ENCODE measurements around the gene LRRC14B.
A peak's percentile ranks its signal among the peaks of the same experiment; 100 is the strongest.

LRRC14B gene

GRCh38 chr5:155651-156410 lies 35.5 kb upstream of the LRRC14B start:
- H3K27ac ChIP-seq (ENCODE audit: insufficient read depth in 1 of 2, low read depth in 1 of 2, low read length in 2 of 2, poor library complexity in 1 of 2, severe bottlenecking in 2 of 2) = no peak overlapping the region
- peaks cover 0 to 21% (median 19%) of the 10 kb centered on the region in 4 experiments for H3K4me1 ChIP-seq (ENCODE audit: control extremely low read depth in 1 of 4, control insufficient read depth in 4 of 4, insufficient read depth in 4 of 4, low read length in 3 of 4)
- H3K36me3 ChIP-seq (ENCODE audit: control insufficient read depth in 4 of 4, insufficient read depth in 4 of 4, low read length in 3 of 4) = peaks cover 0 to 11% (median 0%) of the 10 kb centered on the region in 4 experiments
- H3K4me3 ChIP-seq (ENCODE audit: control insufficient read depth in 1 of 7, extremely low read depth in 1 of 7, insufficient read depth in 4 of 7, low read depth in 2 of 7, low read length in 6 of 7) = no peak overlapping the region
- peaks cover 0 to 12% (median 1%) of the 10 kb centered on the region in 5 experiments for H3K27me3 ChIP-seq (replicated peaks in 2 of 5; ENCODE audit: control insufficient read depth in 4 of 5, insufficient read depth in 5 of 5, low read length in 4 of 5)
- no peaks in the 10 kb centered on the region for H3K9me3 ChIP-seq (ENCODE audit: control extremely low read depth in 1 of 5, control insufficient read depth in 4 of 5, insufficient read depth in 2 of 5, low read depth in 1 of 5, low read length in 4 of 5)
- 96% methylated on average over 21 of the region's 23 CpGs for WGBS (ENCODE audit: insufficient coverage)
- CTCF ChIA-PET = interaction anchor here (0.8 to 0.9 kb wide), 2 partner anchors 16 to 19 kb away, joined by 3 read pairs; no protein-coding TSS in a partner anchor
- no peak for DNase-seq
- POLR2A ChIA-PET = no interaction called here

GRCh38 chr5:156411-157072 lies 34.8 kb upstream of the LRRC14B start:
- Histone ChIP-seq H3K4me3 (ENCODE audit: control insufficient read depth in 1 of 7, extremely low read depth in 1 of 7, insufficient read depth in 4 of 7, low read depth in 2 of 7, low read length in 6 of 7) (no peak overlapping the region), H3K9me3 (ENCODE audit: control extremely low read depth in 1 of 5, control insufficient read depth in 4 of 5, insufficient read depth in 2 of 5, low read depth in 1 of 5, low read length in 4 of 5) (no peaks in the 10 kb centered on the region), H3K27ac (ENCODE audit: insufficient read depth in 1 of 2, low read depth in 1 of 2, low read length in 2 of 2, poor library complexity in 1 of 2, severe bottlenecking in 2 of 2) (no peak overlapping the region), H3K36me3 (ENCODE audit: control insufficient read depth in 4 of 4, insufficient read depth in 4 of 4, low read length in 3 of 4) (peaks cover 0 to 11% (median 0%) of the 10 kb centered on the region in 4 experiments), H3K4me1 (ENCODE audit: control extremely low read depth in 1 of 4, control insufficient read depth in 4 of 4, insufficient read depth in 4 of 4, low read length in 3 of 4) (peaks cover 0 to 21% (median 19%) of the 10 kb centered on the region in 4 experiments), H3K27me3 (replicated peaks in 2 of 5; ENCODE audit: control insufficient read depth in 4 of 5, insufficient read depth in 5 of 5, low read length in 4 of 5) (peaks cover 0 to 12% (median 2%) of the 10 kb centered on the region in 5 experiments)
- POLR2A ChIA-PET = no interaction called here
- WGBS (ENCODE audit: insufficient coverage) = 93% methylated on average over 14 of the region's 17 CpGs
- CTCF ChIA-PET = interaction anchor here (0.9 kb wide), 1 partner anchor 18 kb away, joined by 3 read pairs; no protein-coding TSS in a partner anchor
- DNase-seq = no peak

GRCh38 chr5:157126-157715 lies 34.1 kb upstream of the LRRC14B start:
- ChIA-PET CTCF (no interaction called here), POLR2A (no interaction called here)
- 98% methylated on average over 12 of the region's 12 CpGs for whole genome bisulfite sequencing (ENCODE audit: insufficient coverage)
- Histone ChIP-seq H3K9me3 (ENCODE audit: control extremely low read depth in 1 of 5, control insufficient read depth in 4 of 5, insufficient read depth in 2 of 5, low read depth in 1 of 5, low read length in 4 of 5) (no peaks in the 10 kb centered on the region), H3K27me3 (replicated peaks in 2 of 5; ENCODE audit: control insufficient read depth in 4 of 5, insufficient read depth in 5 of 5, low read length in 4 of 5) (peaks cover 0 to 12% (median 2%) of the 10 kb centered on the region in 5 experiments), H3K27ac (ENCODE audit: insufficient read depth in 1 of 2, low read depth in 1 of 2, low read length in 2 of 2, poor library complexity in 1 of 2, severe bottlenecking in 2 of 2) (no peak overlapping the region), H3K4me3 (ENCODE audit: control insufficient read depth in 1 of 7, extremely low read depth in 1 of 7, insufficient read depth in 4 of 7, low read depth in 2 of 7, low read length in 6 of 7) (no peak overlapping the region), H3K4me1 (ENCODE audit: control extremely low read depth in 1 of 4, control insufficient read depth in 4 of 4, insufficient read depth in 4 of 4, low read length in 3 of 4) (peaks cover 0 to 21% (median 19%) of the 10 kb centered on the region in 4 experiments), H3K36me3 (ENCODE audit: control insufficient read depth in 4 of 4, insufficient read depth in 4 of 4, low read length in 3 of 4) (peaks cover 0 to 11% (median 0%) of the 10 kb centered on the region in 4 experiments)
- no peak for DNase-seq

GRCh38 chr5:157801-158200 lies 33.5 kb upstream of the LRRC14B start:
- peaks cover 0 to 15% (median 5%) of the 10 kb centered on the region in 5 experiments for H3K27me3 ChIP-seq (replicated peaks in 2 of 5; ENCODE audit: control insufficient read depth in 4 of 5, insufficient read depth in 5 of 5, low read length in 4 of 5)
- WGBS (ENCODE audit: insufficient coverage) = 94% methylated on average over 8 of the region's 11 CpGs
- POLR2A ChIA-PET = no interaction called here
- CTCF ChIA-PET = no interaction called here
- H3K9me3 ChIP-seq (ENCODE audit: control extremely low read depth in 1 of 5, control insufficient read depth in 4 of 5, insufficient read depth in 2 of 5, low read depth in 1 of 5, low read length in 4 of 5) = no peaks in the 10 kb centered on the region
- no peak overlapping the region for H3K27ac ChIP-seq (ENCODE audit: insufficient read depth in 1 of 2, low read depth in 1 of 2, low read length in 2 of 2, poor library complexity in 1 of 2, severe bottlenecking in 2 of 2)
- no peak overlapping the region for H3K4me3 ChIP-seq (ENCODE audit: control insufficient read depth in 1 of 7, extremely low read depth in 1 of 7, insufficient read depth in 4 of 7, low read depth in 2 of 7, low read length in 6 of 7)
- H3K36me3 ChIP-seq (ENCODE audit: control insufficient read depth in 4 of 4, insufficient read depth in 4 of 4, low read length in 3 of 4) = peaks cover 0 to 11% (median 0%) of the 10 kb centered on the region in 4 experiments
- DNase-seq = no peak
- H3K4me1 ChIP-seq (ENCODE audit: control extremely low read depth in 1 of 4, control insufficient read depth in 4 of 4, insufficient read depth in 4 of 4, low read length in 3 of 4) = peaks cover 0 to 21% (median 19%) of the 10 kb centered on the region in 4 experiments

GRCh38 chr5:158807-159447 lies 32.4 kb upstream of the LRRC14B start:
- POLR2A ChIA-PET = interaction anchor here (0.6 kb wide), 1 partner anchor 280 kb away, joined by 4 read pairs; no protein-coding TSS in a partner anchor
- Histone ChIP-seq H3K4me1 (ENCODE audit: control extremely low read depth in 1 of 4, control insufficient read depth in 4 of 4, insufficient read depth in 4 of 4, low read length in 3 of 4) (peaks cover 0 to 21% (median 19%) of the 10 kb centered on the region in 4 experiments), H3K9me3 (ENCODE audit: control extremely low read depth in 1 of 5, control insufficient read depth in 4 of 5, insufficient read depth in 2 of 5, low read depth in 1 of 5, low read length in 4 of 5) (no peaks in the 10 kb centered on the region), H3K27me3 (replicated peaks in 2 of 5; ENCODE audit: control insufficient read depth in 4 of 5, insufficient read depth in 5 of 5, low read length in 4 of 5) (peaks cover 0 to 15% (median 5%) of the 10 kb centered on the region in 5 experiments), H3K4me3 (ENCODE audit: control insufficient read depth in 1 of 7, extremely low read depth in 1 of 7, insufficient read depth in 4 of 7, low read depth in 2 of 7, low read length in 6 of 7) (peak overlapping the region in 1 of 7 experiments; percentile 28), H3K27ac (ENCODE audit: insufficient read depth in 1 of 2, low read depth in 1 of 2, low read length in 2 of 2, poor library complexity in 1 of 2, severe bottlenecking in 2 of 2) (no peak overlapping the region), H3K36me3 (ENCODE audit: control insufficient read depth in 4 of 4, insufficient read depth in 4 of 4, low read length in 3 of 4) (peaks cover 0 to 11% (median 0%) of the 10 kb centered on the region in 4 experiments)
- CTCF ChIA-PET = interaction anchor here (1.0 to 2.0 kb wide), 4 partner anchors 21 to 78 kb away, joined by 4 to 6 read pairs (median 5); no protein-coding TSS in a partner anchor
- 65% methylated on average over 13 of the region's 17 CpGs for WGBS (ENCODE audit: insufficient coverage)
- peak in 2 of 3 donors; percentile 8 to 23 for DNase-seq

DNA sequence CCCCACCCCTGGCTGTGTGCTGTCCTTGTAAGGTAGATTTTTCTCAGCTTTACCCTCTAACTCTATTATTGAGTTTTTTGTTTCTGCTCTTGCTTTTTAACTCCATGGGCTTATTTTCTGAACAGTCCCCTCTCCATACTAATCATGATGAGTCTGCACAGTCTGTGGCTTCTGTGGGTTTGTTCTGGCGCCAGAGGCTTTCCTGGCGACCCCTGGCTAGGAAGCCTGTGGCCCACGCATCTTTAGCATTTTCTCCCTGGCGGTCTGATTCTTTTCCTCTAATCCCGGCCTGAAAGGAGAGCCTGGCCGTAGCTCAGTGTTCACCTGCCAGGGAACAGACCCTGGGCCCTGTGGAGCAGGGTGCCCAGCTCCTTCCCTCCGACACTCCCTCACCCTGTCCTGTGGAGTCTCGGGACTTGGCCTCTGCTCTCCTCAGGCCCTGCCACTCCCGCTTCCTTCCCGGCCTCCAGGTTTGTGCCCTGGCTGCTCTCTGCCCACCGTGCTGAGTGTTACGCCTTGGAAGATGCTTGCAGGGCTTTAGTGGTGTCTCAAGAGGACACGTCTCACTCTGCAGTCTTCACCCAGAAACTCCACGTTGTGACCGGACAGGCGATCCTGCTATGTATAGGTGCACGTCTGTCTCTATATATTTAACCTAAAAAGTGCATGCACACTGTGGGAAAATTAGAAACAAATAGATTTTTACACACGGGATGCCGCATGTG lies 31.7 kb upstream of the LRRC14B start:
- peak overlapping the region in 2 of 7 experiments; percentile 16 to 28 for H3K4me3 ChIP-seq (ENCODE audit: control insufficient read depth in 1 of 7, extremely low read depth in 1 of 7, insufficient read depth in 4 of 7, low read depth in 2 of 7, low read length in 6 of 7)
- no peak overlapping the region for H3K27ac ChIP-seq (ENCODE audit: insufficient read depth in 1 of 2, low read depth in 1 of 2, low read length in 2 of 2, poor library complexity in 1 of 2, severe bottlenecking in 2 of 2)
- peaks cover 0 to 15% (median 5%) of the 10 kb centered on the region in 5 experiments for H3K27me3 ChIP-seq (replicated peaks in 2 of 5; ENCODE audit: control insufficient read depth in 4 of 5, insufficient read depth in 5 of 5, low read length in 4 of 5)
- ChIA-PET POLR2A (interaction anchor here (0.6 kb wide), 1 partner anchor 34 kb away, joined by 3 read pairs; no protein-coding TSS in a partner anchor), CTCF (interaction anchor here (1.0 to 2.0 kb wide), 4 partner anchors 21 to 78 kb away, joined by 4 to 6 read pairs (median 5); no protein-coding TSS in a partner anchor)
- DNase-seq = peak; percentile 45 to 80 (median 69)
- 31% methylated on average over 19 of the region's 19 CpGs for WGBS (ENCODE audit: insufficient coverage)
- H3K4me1 ChIP-seq (ENCODE audit: control extremely low read depth in 1 of 4, control insufficient read depth in 4 of 4, insufficient read depth in 4 of 4, low read length in 3 of 4) = peaks cover 0 to 21% (median 19%) of the 10 kb centered on the region in 4 experiments
- H3K36me3 ChIP-seq (ENCODE audit: control insufficient read depth in 4 of 4, insufficient read depth in 4 of 4, low read length in 3 of 4) = peaks cover 0 to 9% (median 0%) of the 10 kb centered on the region in 4 experiments
- H3K9me3 ChIP-seq (ENCODE audit: control extremely low read depth in 1 of 5, control insufficient read depth in 4 of 5, insufficient read depth in 2 of 5, low read depth in 1 of 5, low read length in 4 of 5) = no peaks in the 10 kb centered on the region

Measured in common myeloid progenitor, CD34-positive (primary cell).